Heart right ventricle (tissue), 16 donors: ENCODE measurements around the gene RNF182. TPM values are rescaled to one million over a fixed set of nuclear protein-coding genes. Genes with fewer than 3 reads are reported as not detected.

ENCODE experiments used
- ATAC-seq, 8 donors: fragments of 200-7000 bp; cut with Tn5 transposase; one replicate each; pipeline ENCODE4 v1.9.1; 2020; ENCODE audit warnings: mild to moderate bottlenecking in 8 of 8, moderate library complexity in 8 of 8, moderate number of reproducible peaks in 1 of 8
- DNase-seq, 2 donors: peaks; one replicate each; pipeline ENCODE4 v3.0.0-alpha.2; 2020
- H3K27ac ChIP-seq, 10 donors: fragments of 200-600 bp; sonication (generic) in 2 of 10; one replicate each; pipeline versions ENCODE4 v1.5.0 to v1.8.0; 2020 to 2022; ENCODE audit warnings: mild to moderate bottlenecking in 3 of 10
- H3K27me3 ChIP-seq, 7 donors: fragments of 200-600 bp; one replicate each; pipeline ENCODE4 v1.8.0; 2021 to 2022; ENCODE audit warnings: mild to moderate bottlenecking in 2 of 7
- H3K36me3 ChIP-seq, 9 donors: fragments of 200-600 bp; sonication (generic) in 1 of 9; one replicate each; pipeline versions ENCODE4 v1.5.0 to v1.8.0; 2020 to 2022; ENCODE audit warnings: mild to moderate bottlenecking in 2 of 9
- H3K4me1 ChIP-seq, 9 donors: fragments of 200-600 bp; sonication (generic) in 1 of 9; one replicate each; pipeline versions ENCODE4 v1.5.0 to v1.8.0; 2020 to 2022; ENCODE audit warnings: mild to moderate bottlenecking in 4 of 9
- H3K4me3 ChIP-seq, 10 donors: fragments of 200-600 bp; sonication (generic) in 2 of 10; one replicate each; pipeline versions ENCODE4 v1.5.0 to v1.8.0; 2020 to 2022; ENCODE audit warnings: mild to moderate bottlenecking in 7 of 10, moderate library complexity in 2 of 10
- H3K9me3 ChIP-seq, 11 donors: fragments of 200-600 bp in 10 of 11; sonication (generic) in 2 of 11; one replicate each; pipeline versions ENCODE4 v1.5.0 to v1.8.0; 2013 to 2022; ENCODE audit warnings: mild to moderate bottlenecking in 2 of 11, control low read depth in 1 of 11, moderate library complexity in 1 of 11
- WGBS, 2 donors: extraction: QIAGEN DNeasy Blood & Tissue Kit; methylation state at CpG; one replicate each; pipeline ENCODE4 v1.1.7; 2013; ENCODE audit warnings: inconsistent platforms in 1 of 2; 5-methylcytosine and 5-hydroxymethylcytosine counted together
- intact Hi-C, 10 donors: fragments of 100-400 bp; cut with DNase I; formaldehyde crosslinking; loops; one replicate each; pipeline versions ENCODE4 v1.11.1 to v1.14.2; 2022
- polyA plus RNA-seq, 2 donors: library from polyadenylated mRNA; stranded (reverse); fragments of 200-250 nt; gene quantifications; one replicate each; pipeline ENCODE4 v1.2.3, GENCODE V29; 2013
- total RNA-seq, 10 donors: library from RNA; stranded (reverse); fragmentation: NEBNext Ultra II Directional in 3 of 10; extraction: Animal tissue kit (Norgen Biotek cat#: 25700) in 3 of 10; gene quantifications; one replicate each; pipeline versions ENCODE4 v1.2.1 to v1.2.4, GENCODE V29; 2021 to 2023
- TF ChIP-seq, protein P1 (sequence below), 9 donors: fragments of 200-600 bp; sonication (generic) in 2 of 9; IDR thresholded peaks; one replicate each; pipeline versions ENCODE4 v1.5.0 to v1.8.0; 2021 to 2022; ENCODE audit warnings: antibody characterized with exemption in 9 of 9, mild to moderate bottlenecking in 5 of 9, moderate library complexity in 1 of 9
- donor health status: Arrhythmogenic right ventricular cardiomyopathy.
- donor health status: ischemic (EF 13 %, LVEDD 7.1; RV severe dilation, severe dysfunction).
- donor health status: healthy with polysubstance abuse.
- donor health status: DM: no; HTN: yes; CAD: no.
- donor health status: DM: no; HTN: no; CAD: no.
- donor health status: ischemic (EF 25% LVEDD 6.9; RV normal size, moderate dysfunction).
- donor health status: ischemic (EF 25% LVEDD 5.7; RV mildly dilated, moderate dysfunction).
- donor health status: healthy.
- donor health status: DM: yes; HTN: yes; CAD: no.
- donor health status: Ischemic cardiomyopathy.
- donor health status: ischemic (EF 35%, LVEDD 5.7; RV mildly dilated, moderate dysfunction).
- donor health status: nonischemic (EF 11% LVEDD 7.7; RV severe dilation, severe dysfunction).
- donor health status: DM: yes; HTN: yes; CAD: no.
- donor health status: PGD.
- donor health status: ischemic (EF 29% LVEDD 5.4; RV normal size, mild dysfunction).
- donor health status: nonischemic (EF 23%, LVEDD 6.1; RV moderate dilation, normal function).

RNF182 gene
- total and polyA plus RNA-seq, 12 donors: 0.06 to 0.07 TPM; not detected in 10

DNA sequence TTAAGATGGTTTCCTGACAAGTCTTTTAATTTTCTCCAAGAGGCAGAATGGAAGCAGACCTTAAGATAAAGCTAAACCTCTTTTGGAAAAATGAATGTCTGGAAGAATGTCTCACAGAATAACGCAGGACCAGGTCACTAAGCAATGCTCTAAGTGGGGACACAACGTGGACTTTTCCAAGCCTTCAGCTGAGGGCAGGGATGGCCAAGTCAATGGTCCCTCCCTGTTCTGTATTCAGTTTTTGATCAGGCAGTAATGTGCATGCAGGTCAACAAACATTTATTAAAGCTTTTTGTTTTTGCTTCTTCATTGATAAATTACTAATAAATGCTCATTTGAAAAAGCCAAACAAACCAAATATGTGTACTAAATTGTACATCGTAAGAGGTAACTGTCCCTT lies 2.0 kb upstream of the RNF182 start:
- ATAC-seq (no peak), DNase-seq (no peak)
- Histone ChIP-seq H3K36me3 (no peaks in the 10 kb centered on the region), H3K4me1 (peaks cover 0 to 17% (median 13%) of the 10 kb centered on the region in 9 donors), H3K27ac (no peak overlapping the region), H3K4me3 (no peak overlapping the region), H3K9me3 (peaks cover 0 to 3% (median 0%) of the 10 kb centered on the region in 11 donors), H3K27me3 (peaks cover 0 to 80% (median 52%) of the 10 kb centered on the region in 7 donors)
- TF ChIP-seq, protein P1, sequence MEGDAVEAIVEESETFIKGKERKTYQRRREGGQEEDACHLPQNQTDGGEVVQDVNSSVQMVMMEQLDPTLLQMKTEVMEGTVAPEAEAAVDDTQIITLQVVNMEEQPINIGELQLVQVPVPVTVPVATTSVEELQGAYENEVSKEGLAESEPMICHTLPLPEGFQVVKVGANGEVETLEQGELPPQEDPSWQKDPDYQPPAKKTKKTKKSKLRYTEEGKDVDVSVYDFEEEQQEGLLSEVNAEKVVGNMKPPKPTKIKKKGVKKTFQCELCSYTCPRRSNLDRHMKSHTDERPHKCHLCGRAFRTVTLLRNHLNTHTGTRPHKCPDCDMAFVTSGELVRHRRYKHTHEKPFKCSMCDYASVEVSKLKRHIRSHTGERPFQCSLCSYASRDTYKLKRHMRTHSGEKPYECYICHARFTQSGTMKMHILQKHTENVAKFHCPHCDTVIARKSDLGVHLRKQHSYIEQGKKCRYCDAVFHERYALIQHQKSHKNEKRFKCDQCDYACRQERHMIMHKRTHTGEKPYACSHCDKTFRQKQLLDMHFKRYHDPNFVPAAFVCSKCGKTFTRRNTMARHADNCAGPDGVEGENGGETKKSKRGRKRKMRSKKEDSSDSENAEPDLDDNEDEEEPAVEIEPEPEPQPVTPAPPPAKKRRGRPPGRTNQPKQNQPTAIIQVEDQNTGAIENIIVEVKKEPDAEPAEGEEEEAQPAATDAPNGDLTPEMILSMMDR (IDR thresholded peaks at IDR 0.05): no peak
- intact Hi-C loops: no loop called here
- WGBS, 2 donors: 80 to 84% methylated on average over 3 of the region's 3 CpGs

DNA sequence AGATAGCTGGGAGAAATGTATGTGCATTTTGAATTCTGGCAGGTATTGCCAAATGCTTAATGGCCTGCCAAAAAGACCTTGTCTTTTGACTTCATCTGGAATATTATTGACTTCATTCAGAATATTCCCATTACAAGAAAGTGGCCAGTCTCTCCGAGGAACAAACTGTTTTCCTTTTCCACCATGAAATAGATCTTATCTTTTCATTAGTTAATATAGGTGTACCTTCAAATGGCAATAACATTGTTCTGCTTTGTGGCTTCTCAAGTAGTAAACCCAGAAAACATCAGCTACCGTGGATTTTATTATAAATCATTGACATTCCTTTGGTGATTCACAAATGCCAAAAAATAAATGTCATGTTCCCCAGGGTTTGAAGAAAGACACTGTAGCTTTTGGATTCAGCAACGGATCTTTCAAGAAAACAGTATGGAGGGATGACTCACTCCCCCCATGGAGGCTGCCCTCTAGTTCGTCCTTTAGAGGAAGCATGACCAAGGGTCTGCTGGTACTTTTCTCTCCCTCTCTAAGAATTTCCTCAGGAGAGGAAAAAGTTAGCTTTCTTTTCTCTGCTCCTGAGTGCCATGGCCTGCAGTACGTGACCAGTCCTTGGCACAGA lies 1.1 kb upstream of the RNF182 start:
- DNase-seq (no peak), ATAC-seq (peak in 1 of 8 donors; percentile 13)
- Histone ChIP-seq H3K27me3 (peaks cover 6 to 89% (median 58%) of the 10 kb centered on the region in 7 donors), H3K9me3 (peaks cover 0 to 3% (median 0%) of the 10 kb centered on the region in 11 donors), H3K36me3 (no peaks in the 10 kb centered on the region), H3K4me3 (peak overlapping the region in 4 of 10 donors; percentile 45 to 52 (median 47)), H3K4me1 (peaks cover 0 to 17% (median 13%) of the 10 kb centered on the region in 9 donors), H3K27ac (no peak overlapping the region)
- intact Hi-C loops: no loop called here
- TF ChIP-seq, protein P1 (IDR thresholded peaks at IDR 0.05): no peak
- 49 to 60% methylated on average over 5 of the region's 5 CpGs for WGBS, 2 donors

- Histone ChIP-seq H3K27me3 (peaks cover 8 to 96% (median 63%) of the 10 kb centered on the region in 7 donors), H3K4me3 (peak overlapping the region in 9 of 10 donors; percentile 23 to 52 (median 45)), H3K4me1 (peaks cover 0 to 17% (median 13%) of the 10 kb centered on the region in 9 donors), H3K27ac (no peak overlapping the region), H3K36me3 (no peaks in the 10 kb centered on the region), H3K9me3 (peaks cover 0 to 3% (median 0%) of the 10 kb centered on the region in 11 donors)
- intact Hi-C loops: no loop called here
- DNase-seq (peak; percentile 10 to 38), ATAC-seq (peak in 7 of 8 donors; percentile 39 to 65 (median 50))
- TF ChIP-seq, protein P1 (IDR thresholded peaks at IDR 0.05): no peak
- WGBS, 2 donors: 4% methylated on average over 37 of the region's 37 CpGs
Measured at GRCh38 chr6:13924146-13924948, 405 bp upstream of the RNF182 start.

- Histone ChIP-seq H3K4me1 (peaks cover 0 to 17% (median 13%) of the 10 kb centered on the region in 9 donors), H3K27ac (no peak overlapping the region), H3K27me3 (peaks cover 8 to 96% (median 77%) of the 10 kb centered on the region in 7 donors), H3K4me3 (no peak overlapping the region), H3K36me3 (no peaks in the 10 kb centered on the region), H3K9me3 (peaks cover 0 to 3% (median 0%) of the 10 kb centered on the region in 11 donors)
- intact Hi-C loops: loop anchor here in 1 of 10 donors (5.0 kb wide), 1 partner anchor 1189 kb away; no protein-coding TSS in a partner anchor
- no peak for DNase-seq
- 81% methylated on average over 4 of the region's 4 CpGs for WGBS, 2 donors
- ATAC-seq: no peak
- TF ChIP-seq, protein P1 (IDR thresholded peaks at IDR 0.05): no peak
Measured at GRCh38 chr6:13926378-13926777, 1.6 kb downstream of the RNF182 start.
